Measurements from ENCODE around the gene TBX3.
A peak's percentile ranks its signal among the peaks of the same experiment; 100 is the strongest.
"Not testable (repeated sequence)": the region's sequence is repeated elsewhere in the genome, so short reads cannot be mapped to it uniquely, and the experiment has no call there.

TBX3 gene

GRCh38 chr12:114684098-114684869 lies at the start of gene TBX3:
Gene TBX3, minus strand, starts transcription at chr12:114684175. Its CDS starts 975 bp downstream, at chr12:114683200.
- peak; percentile 96 for DNase-seq

- no peak for DNase-seq
These were observed 48.6 kb upstream of the TBX3 start for GRCh38 chr12:114732426-114733030.

- DNase-seq = no peak
These were observed 45.8 kb upstream of the TBX3 start for GRCh38 chr12:114729731-114730130.

GRCh38 chr12:114726092-114726710 lies 42.2 kb upstream of the TBX3 start:
- DNase-seq = no peak

- DNase-seq = not testable (repeated sequence)
These were observed 38.2 kb upstream of the TBX3 start for GRCh38 chr12:114722176-114722575.

- no peak for DNase-seq
These were observed 37.3 kb upstream of the TBX3 start for GRCh38 chr12:114721266-114721665.

- no peak for DNase-seq
These were observed 29.7 kb upstream of the TBX3 start for GRCh38 chr12:114713466-114714215.

GRCh38 chr12:114711689-114712152 lies 27.7 kb upstream of the TBX3 start:
- DNase-seq = no peak

GRCh38 chr12:114710151-114710550 lies 26.2 kb upstream of the TBX3 start:
- no peak for DNase-seq

- no peak for DNase-seq
These were observed 25.1 kb upstream of the TBX3 start for GRCh38 chr12:114709112-114709511.

GRCh38 chr12:114708598-114708997 lies 24.6 kb upstream of the TBX3 start:
- not testable (repeated sequence) for DNase-seq

- DNase-seq = no peak
These were observed 20.1 kb upstream of the TBX3 start for GRCh38 chr12:114704096-114704495.

GRCh38 chr12:114703060-114703493 lies 19.1 kb upstream of the TBX3 start:
- DNase-seq = no peak

GRCh38 chr12:114702462-114702861 lies 18.5 kb upstream of the TBX3 start:
- DNase-seq = no peak

GRCh38 chr12:114701553-114701952 lies 17.6 kb upstream of the TBX3 start:
- DNase-seq = no peak

GRCh38 chr12:114701104-114701414 lies 17.1 kb upstream of the TBX3 start:
- no peak for DNase-seq

GRCh38 chr12:114700392-114701103 lies 16.6 kb upstream of the TBX3 start:
- DNase-seq = no peak

GRCh38 chr12:114698566-114699163 lies 14.7 kb upstream of the TBX3 start:
- no peak for DNase-seq

- DNase-seq = peak; percentile 48
These were observed 14.0 kb upstream of the TBX3 start for GRCh38 chr12:114697741-114698565.

- no peak for DNase-seq
These were observed 13.3 kb upstream of the TBX3 start for GRCh38 chr12:114697243-114697716.

All from femur (tissue), 1 donor.